Kidney glomerular epithelial cell (primary cell): ENCODE data around the gene VARS2.

Source experiments
- DNase-seq: peaks from one replicate; lab custom pipeline; 2025; lab: John Stamatoyannopoulos, UW

Gene VARS2

GRCh38 chr6:30930506-30930905 is 16.5 kb downstream of the VARS2 start:
- no peak for DNase-seq

- no peak for DNase-seq
Measured at GRCh38 chr6:30931272-30931671, 17.2 kb downstream of the VARS2 start.

- DNase-seq, result peak; percentile 13
Measured at GRCh38 chr6:30931969-30932645, 18.1 kb downstream of the VARS2 start, which contains the start of gene SFTA2. SFTA2 (minus strand) TSS chr6:30932170; CDS start chr6:30932096, 74 bp downstream.

- DNase-seq, result no peak
Measured at GRCh38 chr6:30932665-30933365, 18.8 kb downstream of the VARS2 start.

GRCh38 chr6:30935018-30935417 is 21.0 kb downstream of the VARS2 start:
- DNase-seq, result no peak

GRCh38 chr6:30937265-30937664 is 23.2 kb downstream of the VARS2 start:
- DNase-seq, result no peak

- DNase-seq, result no peak
Measured at GRCh38 chr6:30938730-30939129, 24.7 kb downstream of the VARS2 start.

GRCh38 chr6:30939473-30939872 is 25.4 kb downstream of the VARS2 start:
- DNase-seq, result no peak

- DNase-seq, result no peak
Measured at GRCh38 chr6:30940361-30940986, 26.4 kb downstream of the VARS2 start, which contains the start of gene MUCL3. MUCL3 (plus strand) TSS chr6:30940973; CDS start chr6:30941000, 27 bp downstream.

- DNase-seq, result peak; percentile 78
Measured at GRCh38 chr6:30942338-30943060, 28.5 kb downstream of the VARS2 start.

GRCh38 chr6:30944051-30944450 is 30.0 kb downstream of the VARS2 start:
- no peak for DNase-seq

GRCh38 chr6:30945281-30945680 is 31.2 kb downstream of the VARS2 start:
- DNase-seq, result no peak

- no peak for DNase-seq
Measured at GRCh38 chr6:30947231-30947630, 33.2 kb downstream of the VARS2 start.

- no peak for DNase-seq
Measured at GRCh38 chr6:30948811-30949210, 34.8 kb downstream of the VARS2 start.

- DNase-seq, result no peak
Measured at GRCh38 chr6:30951907-30952469, 38.0 kb downstream of the VARS2 start.

GRCh38 chr6:30954631-30955366 is 40.8 kb downstream of the VARS2 start:
- DNase-seq, result no peak

- DNase-seq, result no peak
Measured at GRCh38 chr6:30955367-30956042, 41.5 kb downstream of the VARS2 start.

- no peak for DNase-seq
Measured at GRCh38 chr6:30957716-30958115, 43.7 kb downstream of the VARS2 start.

GRCh38 chr6:30960907-30961673 is 47.1 kb downstream of the VARS2 start:
- DNase-seq, result no peak

GRCh38 chr6:30962716-30963115 is 48.7 kb downstream of the VARS2 start:
- no peak for DNase-seq
